Calu3 (cell line): ENCODE measurements around the gene UVRAG. TPM values are rescaled to one million over a fixed set of nuclear protein-coding genes. Genes with fewer than 3 reads are reported as not detected.

Experiments used
- BruUV-seq: library from RNA; stranded (reverse); fragments of 400-500 nt; replicated peaks from 2 replicates; lab custom pipeline; 2021; lab: Mats Ljungman, UMichigan
- CTCF ChIA-PET: fragments of 300-600 bp; sonication (Branson Sonifier 250); formaldehyde crosslinking; loops from one replicate; lab custom pipeline; 2022; ENCODE audit warnings: antibody characterized with exemption; lab: Charles Lee
- DNase-seq: peaks from one replicate; pipeline ENCODE4 v3.0.0; 2022
- H3K27ac Mint-ChIP-seq: one replicate; pipeline ENCODE4 v1.8.0; 2022; ENCODE audit warnings: mixed read lengths; ENCODE audit not compliant: unreplicated experiment
- H3K27me3 Mint-ChIP-seq: one replicate; pipeline ENCODE4 v1.8.0; 2022; ENCODE audit warnings: mixed read lengths; ENCODE audit not compliant: unreplicated experiment
- H3K36me3 Mint-ChIP-seq: one replicate; pipeline ENCODE4 v1.8.0; 2022; ENCODE audit warnings: mild to moderate bottlenecking, moderate library complexity, mixed read lengths; ENCODE audit not compliant: insufficient read depth, unreplicated experiment
- H3K4me1 Mint-ChIP-seq: one replicate; pipeline ENCODE4 v1.8.0; 2022; ENCODE audit warnings: mild to moderate bottlenecking, low read depth, mixed read lengths; ENCODE audit not compliant: unreplicated experiment
- H3K4me3 Mint-ChIP-seq: one replicate; pipeline ENCODE4 v1.8.0; 2022; ENCODE audit warnings: mild to moderate bottlenecking, low read depth, moderate library complexity, mixed read lengths; ENCODE audit not compliant: unreplicated experiment
- H3K9me3 Mint-ChIP-seq: one replicate; pipeline ENCODE4 v1.8.0; 2022; ENCODE audit warnings: low read depth, mixed read lengths; ENCODE audit not compliant: unreplicated experiment
- intact Hi-C: fragments of 100-400 bp; cut with micrococcal nuclease; formaldehyde crosslinking; loops from one replicate; pipeline ENCODE4 v1.10.0; 2022; ENCODE audit not compliant: unreplicated experiment
- total RNA-seq: library from RNA; stranded (reverse); gene quantifications from 2 replicates; pipeline ENCODE4 v1.2.3, GENCODE V29; 2022
- TF ChIP-seq, protein P1 (sequence below): fragments of 200-600 bp; IDR thresholded peaks from one replicate; pipeline ENCODE4 v1.8.0; 2022; ENCODE audit warnings: antibody characterized with exemption; ENCODE audit not compliant: unreplicated experiment

UVRAG gene
- total RNA-seq, 1 experiment from 2014 or later, result 18.5 TPM

DNA sequence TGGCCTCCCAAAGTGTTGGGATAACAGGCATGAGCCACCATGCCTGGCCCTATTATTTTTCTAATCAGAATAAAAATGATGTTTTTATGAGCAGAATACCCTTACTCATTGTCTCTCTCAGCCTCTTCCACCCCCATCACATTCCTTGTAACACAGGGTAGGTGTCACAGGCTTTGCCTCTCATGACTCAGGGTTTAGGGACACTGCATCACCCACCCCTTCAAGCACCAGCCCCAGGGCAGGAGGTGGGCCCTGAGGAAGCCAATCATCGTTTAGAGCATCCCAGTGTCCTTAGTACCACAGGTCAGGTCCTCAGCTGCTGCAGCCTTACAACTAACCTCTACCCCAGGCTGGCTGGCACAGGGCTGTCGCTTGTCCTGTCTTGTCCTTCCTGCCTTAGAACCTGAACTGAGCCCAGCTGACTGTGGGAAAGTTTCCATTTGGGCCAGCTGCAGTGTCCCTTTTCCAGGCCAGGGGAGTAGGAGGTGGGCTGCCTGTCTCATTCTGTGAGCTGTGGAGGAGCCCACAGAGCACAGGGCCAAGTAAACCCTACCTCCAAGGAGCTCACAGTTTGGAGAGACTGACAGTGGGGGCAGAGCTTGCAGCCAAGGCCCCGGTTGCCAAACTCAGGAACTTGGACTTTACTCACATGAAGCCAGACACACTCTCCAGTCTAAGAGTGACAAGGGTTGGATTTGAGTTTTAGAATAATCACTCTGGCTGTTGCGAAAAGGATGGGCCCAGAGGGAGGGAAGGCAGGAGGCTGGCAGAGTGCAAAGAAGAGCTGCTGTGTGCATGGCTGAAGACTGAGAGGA lies 19.5 kb upstream of the UVRAG start:
- no TSS peak for BruUV-seq
- no peak overlapping the region for H3K27ac Mint-ChIP-seq
- intact Hi-C loops, result no loop called here
- H3K36me3 Mint-ChIP-seq, result no peaks in the 10 kb centered on the region
- peaks cover 13% of the 10 kb centered on the region for H3K4me1 Mint-ChIP-seq
- no peak overlapping the region for H3K4me3 Mint-ChIP-seq
- H3K9me3 Mint-ChIP-seq, result no peaks in the 10 kb centered on the region
- CTCF ChIA-PET, result no interaction called here
- no peaks in the 10 kb centered on the region for H3K27me3 Mint-ChIP-seq
- TF ChIP-seq, protein P1, sequence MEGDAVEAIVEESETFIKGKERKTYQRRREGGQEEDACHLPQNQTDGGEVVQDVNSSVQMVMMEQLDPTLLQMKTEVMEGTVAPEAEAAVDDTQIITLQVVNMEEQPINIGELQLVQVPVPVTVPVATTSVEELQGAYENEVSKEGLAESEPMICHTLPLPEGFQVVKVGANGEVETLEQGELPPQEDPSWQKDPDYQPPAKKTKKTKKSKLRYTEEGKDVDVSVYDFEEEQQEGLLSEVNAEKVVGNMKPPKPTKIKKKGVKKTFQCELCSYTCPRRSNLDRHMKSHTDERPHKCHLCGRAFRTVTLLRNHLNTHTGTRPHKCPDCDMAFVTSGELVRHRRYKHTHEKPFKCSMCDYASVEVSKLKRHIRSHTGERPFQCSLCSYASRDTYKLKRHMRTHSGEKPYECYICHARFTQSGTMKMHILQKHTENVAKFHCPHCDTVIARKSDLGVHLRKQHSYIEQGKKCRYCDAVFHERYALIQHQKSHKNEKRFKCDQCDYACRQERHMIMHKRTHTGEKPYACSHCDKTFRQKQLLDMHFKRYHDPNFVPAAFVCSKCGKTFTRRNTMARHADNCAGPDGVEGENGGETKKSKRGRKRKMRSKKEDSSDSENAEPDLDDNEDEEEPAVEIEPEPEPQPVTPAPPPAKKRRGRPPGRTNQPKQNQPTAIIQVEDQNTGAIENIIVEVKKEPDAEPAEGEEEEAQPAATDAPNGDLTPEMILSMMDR, result no peak
- no peak for DNase-seq

DNA sequence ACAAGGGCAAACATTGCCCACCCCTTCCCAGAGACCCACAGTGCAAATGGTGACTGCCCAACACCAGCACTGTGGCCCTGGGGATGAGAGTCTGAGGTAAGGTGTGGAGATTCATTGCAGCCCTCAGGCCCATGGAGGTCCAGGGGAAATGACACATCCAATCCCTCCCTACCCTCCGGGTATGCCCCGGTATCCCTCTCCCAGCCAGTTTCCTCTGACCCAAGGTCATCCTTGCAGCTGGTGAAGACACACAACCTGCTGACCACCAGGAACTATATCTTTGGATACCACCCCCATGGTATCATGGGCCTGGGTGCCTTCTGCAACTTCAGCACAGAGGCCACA lies 18.9 kb upstream of the UVRAG start:
- no peak for DNase-seq
- H3K27me3 Mint-ChIP-seq, result no peaks in the 10 kb centered on the region
- peaks cover 9% of the 10 kb centered on the region for H3K4me1 Mint-ChIP-seq
- intact Hi-C loops, result no loop called here
- H3K4me3 Mint-ChIP-seq, result no peak overlapping the region
- no peaks in the 10 kb centered on the region for H3K36me3 Mint-ChIP-seq
- H3K9me3 Mint-ChIP-seq, result no peaks in the 10 kb centered on the region
- CTCF ChIA-PET, result no interaction called here
- BruUV-seq, result no TSS peak
- TF ChIP-seq, protein P1, result no peak
- H3K27ac Mint-ChIP-seq, result no peak overlapping the region

GRCh38 chr11:75797116-75797515 lies 17.9 kb upstream of the UVRAG start:
- TF ChIP-seq, protein P1, result no peak
- Mint-ChIP-seq H3K27me3 (no peaks in the 10 kb centered on the region), H3K4me3 (no peak overlapping the region), H3K9me3 (no peaks in the 10 kb centered on the region), H3K36me3 (no peaks in the 10 kb centered on the region), H3K27ac (no peak overlapping the region), H3K4me1 (no peaks in the 10 kb centered on the region)
- no peak for DNase-seq
- CTCF ChIA-PET, result no interaction called here
- intact Hi-C loops, result no loop called here
- no TSS peak for BruUV-seq

DNA sequence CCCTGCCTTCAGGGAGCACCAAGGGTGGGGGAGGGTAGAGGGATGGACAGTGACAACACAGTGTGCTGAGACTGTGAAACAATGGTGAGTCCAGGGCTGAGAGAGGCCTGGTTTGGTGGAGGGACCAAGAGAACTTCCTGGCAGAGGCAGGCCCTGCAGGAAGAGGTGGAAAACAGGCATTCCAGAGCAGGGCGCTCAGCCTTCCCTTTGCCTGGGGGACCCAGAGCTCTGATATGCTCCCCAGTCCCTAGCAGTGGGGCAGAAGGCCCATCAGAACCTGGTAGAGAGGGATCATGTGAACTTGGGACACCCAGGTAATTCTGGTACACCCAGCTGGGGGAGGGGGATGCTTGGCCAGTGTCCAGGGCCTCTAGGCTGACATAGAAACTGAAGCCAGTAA lies 17.2 kb upstream of the UVRAG start:
- TF ChIP-seq, protein P1, result no peak
- Mint-ChIP-seq H3K36me3 (no peaks in the 10 kb centered on the region), H3K4me1 (no peaks in the 10 kb centered on the region), H3K4me3 (no peak overlapping the region), H3K9me3 (no peaks in the 10 kb centered on the region), H3K27me3 (no peaks in the 10 kb centered on the region), H3K27ac (no peak overlapping the region)
- no peak for DNase-seq
- BruUV-seq, result no TSS peak
- CTCF ChIA-PET, result no interaction called here
- intact Hi-C loops, result no loop called here
